IMR-90 (cell line): ENCODE data around the gene CYP1A2. TPM values are rescaled to one million over a fixed set of nuclear protein-coding genes. Genes with fewer than 3 reads are reported as not detected.

Source experiments
- ATAC-seq: fragments of 200-7000 bp; cut with Tn5 transposase; 2 replicates; pipeline ENCODE4 v1.9.1; 2020; ENCODE audit warnings: low read depth, mild to moderate bottlenecking, moderate library complexity
- BruUV-seq: library from RNA; stranded (reverse); fragments of 400-500 nt; replicated peaks from 2 replicates; lab custom pipeline; 2021; lab: Mats Ljungman, UMichigan
- CTCF ChIA-PET: fragments of 300-600 bp; formaldehyde crosslinking; extraction: SDS; loops from one replicate; lab custom pipeline; 2021; ENCODE audit warnings: antibody characterized with exemption; lab: Yijun Ruan, JAX
- POLR2A ChIA-PET: fragments of 300-600 bp; sonication (Branson Sonifier 250); formaldehyde crosslinking; loops from one replicate; lab custom pipeline; 2022; ENCODE audit warnings: antibody characterized with exemption; ENCODE audit not compliant: unreplicated experiment; lab: Charles Lee
- DNase-seq: peaks from one replicate; pipeline ENCODE4 v3.0.0; 2013
- H2AFZ ChIP-seq: replicated peaks from 2 replicates; pipeline ENCODE3; 2013; ENCODE audit warnings: low read length, mild to moderate bottlenecking; ENCODE audit not compliant: poor library complexity
- H2AK5ac ChIP-seq: 2 replicates; pipeline ENCODE4 v1.6.1; 2013; ENCODE audit warnings: low read depth, low read length, inconsistent platforms
- H2AK9ac ChIP-seq: replicated peaks from 2 replicates; pipeline ENCODE3; 2013; ENCODE audit warnings: mild to moderate bottlenecking, low read depth, low read length, moderate library complexity; ENCODE audit not compliant: poor library complexity
- H2BK120ac ChIP-seq: 2 replicates; pipeline ENCODE4 v1.6.1; 2013; ENCODE audit warnings: low read depth, low read length, inconsistent platforms
- H2BK15ac ChIP-seq: 3 replicates; pipeline ENCODE4 v1.6.1; 2013; ENCODE audit warnings: low read depth, low read length, inconsistent platforms
- H2BK20ac ChIP-seq: 2 replicates; pipeline ENCODE4 v1.6.1; 2013; ENCODE audit warnings: low read depth, mild to moderate bottlenecking, inconsistent platforms, low read length, moderate library complexity
- H2BK5ac ChIP-seq: 2 replicates; pipeline ENCODE4 v1.6.1; 2013; ENCODE audit warnings: mild to moderate bottlenecking, low read depth, low read length, inconsistent platforms; ENCODE audit not compliant: poor library complexity, severe bottlenecking
- H3K14ac ChIP-seq: replicated peaks from 2 replicates; pipeline ENCODE4 v1.6.1; 2013; ENCODE audit warnings: low read depth, low read length, inconsistent platforms
- H3K18ac ChIP-seq: 2 replicates; pipeline ENCODE4 v1.6.1; 2013; ENCODE audit warnings: low read depth, low read length, control low read depth
- H3K23ac ChIP-seq: 2 replicates; pipeline ENCODE4 v1.6.1; 2013; ENCODE audit warnings: low read depth, low read length, inconsistent platforms
- H3K27ac ChIP-seq: 2 replicates; pipeline ENCODE4 v1.5.1; 2013; ENCODE audit warnings: mild to moderate bottlenecking, control low read depth, low read length; ENCODE audit not compliant: insufficient read depth
- H3K27me3 ChIP-seq: 2 replicates; pipeline ENCODE4 v1.6.1; 2013; ENCODE audit warnings: low read length; ENCODE audit not compliant: control insufficient read depth, insufficient read depth
- H3K36me3 ChIP-seq: 2 replicates; pipeline ENCODE4 v1.6.1; 2013; ENCODE audit warnings: low read length, mixed read lengths; ENCODE audit not compliant: control insufficient read depth, insufficient read depth
- H3K4ac ChIP-seq: 2 replicates; pipeline ENCODE4 v1.6.1; 2013; ENCODE audit warnings: low read depth, low read length, inconsistent platforms
- H3K4me1 ChIP-seq: 2 replicates; pipeline ENCODE4 v1.6.1; 2013; ENCODE audit warnings: low read length, mixed read lengths; ENCODE audit not compliant: control insufficient read depth, insufficient read depth
- H3K4me2 ChIP-seq: 2 replicates; pipeline ENCODE4 v1.6.1; 2013; ENCODE audit warnings: low read depth, mild to moderate bottlenecking, control low read depth, low read length, moderate library complexity
- H3K4me3 ChIP-seq: 2 replicates; pipeline ENCODE4 v1.5.1; 2013; ENCODE audit warnings: low read depth, mild to moderate bottlenecking, control low read depth, low read length, moderate library complexity; ENCODE audit not compliant: insufficient read depth
- H3K56ac ChIP-seq: 2 replicates; pipeline ENCODE4 v1.6.1; 2013; ENCODE audit warnings: low read length, inconsistent platforms; ENCODE audit not compliant: insufficient read depth; ENCODE audit errors: extremely low read depth
- H3K79me1 ChIP-seq, 2 experiments: 2 replicates each; pipeline ENCODE4 v1.6.1; 2013; ENCODE audit warnings: low read length in 2 of 2, inconsistent platforms in 1 of 2, low read depth in 1 of 2
- H3K9ac ChIP-seq: 2 replicates; pipeline ENCODE4 v1.6.1; 2013; ENCODE audit warnings: low read depth, low read length, control low read depth
- H3K9me1 ChIP-seq: 2 replicates; pipeline ENCODE4 v1.6.1; 2013; ENCODE audit warnings: low read length, inconsistent platforms; ENCODE audit not compliant: insufficient read depth
- H3K9me3 ChIP-seq: 2 replicates; pipeline ENCODE4 v1.6.1; 2013; ENCODE audit warnings: low read length; ENCODE audit not compliant: control insufficient read depth, insufficient read depth
- H4K20me1 ChIP-seq: 2 replicates; pipeline ENCODE4 v1.6.1; 2013; ENCODE audit warnings: low read length, inconsistent platforms; ENCODE audit not compliant: insufficient read depth
- H4K5ac ChIP-seq: 2 replicates; pipeline ENCODE4 v1.6.1; 2013; ENCODE audit warnings: mild to moderate bottlenecking, low read depth, low read length, control low read depth
- H4K8ac ChIP-seq, 2 experiments: 2 replicates each; pipeline ENCODE4 v1.6.1; 2013; ENCODE audit warnings: low read depth in 2 of 2, low read length in 2 of 2, control low read depth in 1 of 2, inconsistent platforms in 1 of 2
- H4K91ac ChIP-seq: 2 replicates; pipeline ENCODE4 v1.6.1; 2013; ENCODE audit warnings: low read depth, low read length, inconsistent platforms; ENCODE audit not compliant: insufficient read depth
- BHLHE40 ChIP-seq: fragments of 150-350 bp; IDR thresholded peaks from 2 replicates; pipeline ENCODE4 v1.6.1; 2016; ENCODE audit warnings: mild to moderate bottlenecking, low read depth, low read length
- WGBS, 2 experiments: methylation state at CpG; one replicate each; pipeline versions ENCODE4 v1.1.5 to v1.1.7; 2013; ENCODE audit warnings: missing lambda C conversion rate in 2 of 2; ENCODE audit not compliant: insufficient read length in 1 of 2; ENCODE audit errors: extremely low coverage in 2 of 2; 5-methylcytosine and 5-hydroxymethylcytosine counted together
- dilution Hi-C: fragments of 300-500 bp; cut with HindIII; formaldehyde crosslinking; loops from one replicate; pipeline ENCODE4 v1.14.3; 2018; ENCODE audit warnings: low sequenced_read_pairs; ENCODE audit not compliant: unreplicated experiment
- in situ Hi-C: fragments of 300-500 bp; cut with MboI; formaldehyde crosslinking; loops from 3 replicates; pipeline ENCODE4 v1.14.3; 2019; ENCODE audit warnings: low sequenced_read_pairs, inconsistent platforms, mixed read lengths
- intact Hi-C: fragments of 100-400 bp; cut with micrococcal nuclease; formaldehyde crosslinking; loops from 2 replicates; pipeline ENCODE4 v1.10.0; 2022
- polyA plus RNA-seq, 3 experiments: library from polyadenylated mRNA; depleted of rRNA; stranded (reverse); fragments of >200 nt; gene quantifications; 2 replicates each; pipeline ENCODE4 v1.2.3, GENCODE V29; 2012; ENCODE audit warnings: low replicate concordance in 1 of 3
- total RNA-seq: library from RNA; depleted of rRNA; stranded (reverse); fragments of >200 nt; gene quantifications from 2 replicates; pipeline ENCODE4 v1.2.3, GENCODE V29; 2012

CYP1A2 gene
- total and polyA plus RNA-seq, 2 of the 4 experiments (the other 2 are of a cell fraction), result not detected

DNA sequence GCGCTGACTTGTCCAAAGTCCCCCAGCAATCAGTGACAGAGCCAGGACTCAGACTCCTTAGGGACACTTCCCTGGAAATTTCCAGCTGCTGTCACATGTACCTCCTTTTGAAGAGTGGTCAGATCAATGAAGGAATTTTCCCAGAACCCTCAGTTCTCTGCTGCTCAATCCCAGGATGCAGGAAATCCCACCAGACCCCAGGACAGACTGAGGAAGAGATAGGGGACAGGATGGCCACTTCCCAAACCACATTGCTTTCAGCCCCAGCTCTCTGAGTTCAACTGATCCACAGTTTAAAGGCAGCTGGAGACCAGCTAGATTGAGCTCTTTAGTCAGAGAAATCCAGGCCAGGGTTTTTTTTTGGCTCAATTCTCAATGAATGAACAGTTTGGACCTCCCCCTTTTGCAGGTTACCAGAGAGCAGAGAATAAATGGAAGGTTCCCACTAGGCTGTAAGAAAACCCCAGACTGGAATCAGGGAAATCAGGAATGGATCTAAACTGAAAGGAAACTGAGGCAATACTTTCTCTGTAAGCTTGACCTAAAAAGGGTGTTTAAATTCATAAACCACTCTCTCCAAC, 24.8 kb upstream of the CYP1A2 start:
- no CpG with 5 or more reads among the region's 1 CpG for WGBS, 2 experiments
- peaks cover 75% of the 10 kb centered on the region for H3K27me3 ChIP-seq
- dilution Hi-C loops, result no loop called here

More for the DNA sequence above, 24.8 kb upstream of the CYP1A2 start:
- H4K91ac ChIP-seq, result no peak overlapping the region
- H4K5ac ChIP-seq, result no peak overlapping the region
- H3K4me1 ChIP-seq, result no peaks in the 10 kb centered on the region
- H3K4me2 ChIP-seq, result no peak overlapping the region
- no peak overlapping the region for H2BK120ac ChIP-seq
- no peak overlapping the region for H3K4ac ChIP-seq
- intact Hi-C loops, result no loop called here
- H2AK9ac ChIP-seq, result no peak overlapping the region
- H2AK5ac ChIP-seq, result no peak overlapping the region
- no peak overlapping the region for H3K27ac ChIP-seq
- TF ChIP-seq BHLHE40, result no peak
- H4K8ac ChIP-seq, result no peak overlapping the region
- no peak overlapping the region for H2BK15ac ChIP-seq
- in situ Hi-C loops, result no loop called here
- DNase-seq (peak; percentile 46), ATAC-seq (0 out of 2 replicates have a peak, but pooled peaks have one; percentile 18)
- H3K18ac ChIP-seq, result no peak overlapping the region
- no peak overlapping the region for H3K4me3 ChIP-seq
- H3K9me3 ChIP-seq, result no peaks in the 10 kb centered on the region
- H3K79me1 ChIP-seq, result no peaks in the 10 kb centered on the region
- no peak overlapping the region for H3K23ac ChIP-seq
- ChIA-PET CTCF (interaction anchor here (0.6 kb wide), 1 partner anchor 166 kb away, joined by 3 read pairs; no protein-coding TSS in a partner anchor), POLR2A (no interaction called here)
- no peaks in the 10 kb centered on the region; the same call in 1 of the 2 replicates for H4K20me1 ChIP-seq
- H3K56ac ChIP-seq, result no peak overlapping the region
- no TSS peak for BruUV-seq
- H2AFZ ChIP-seq, result no peak overlapping the region
- H3K9me1 ChIP-seq, result peaks cover 5% of the 10 kb centered on the region
- no peaks in the 10 kb centered on the region for H3K36me3 ChIP-seq
- H3K9ac ChIP-seq, result no peak overlapping the region
- H3K14ac ChIP-seq, result no peak overlapping the region
- H2BK20ac ChIP-seq, result no peak overlapping the region
- no peak overlapping the region for H2BK5ac ChIP-seq
